Kidney (tissue), 14 donors: Measurements from ENCODE around the gene AUTS2. TPM values are rescaled to one million over a fixed set of nuclear protein-coding genes. Genes with fewer than 3 reads are reported as not detected.

Experiments
- DNase-seq, 5 donors: peaks; one replicate each; pipeline ENCODE4 v3.0.0-alpha.2; 2013 to 2020
- FAIRE-seq: peaks from 2 replicates; lab custom pipeline; 2012; peaks lifted over from hg19 to GRCh38; lab: Jason Lieb, UNC
- H3K27ac ChIP-seq, 2 donors: one replicate each; pipeline ENCODE4 v1.7.0; 2013; ENCODE audit warnings: low read depth in 2 of 2, low read length in 2 of 2, inconsistent platforms in 1 of 2
- H3K27me3 ChIP-seq: one replicate; pipeline ENCODE4 v1.7.1; 2013; ENCODE audit warnings: low read length, inconsistent platforms; ENCODE audit not compliant: control insufficient read depth, insufficient read depth
- H3K36me3 ChIP-seq, 3 donors: one replicate each; pipeline versions ENCODE4 v1.7.0 to v1.7.1; 2013; ENCODE audit warnings: low read length in 3 of 3, control low read depth in 1 of 3, inconsistent platforms in 1 of 3; ENCODE audit not compliant: insufficient read depth in 3 of 3, control insufficient read depth in 2 of 3
- H3K4me1 ChIP-seq, 3 donors: one replicate each; pipeline versions ENCODE4 v1.7.0 to v1.7.1; 2013; ENCODE audit warnings: low read length in 3 of 3, inconsistent platforms in 1 of 3, low read depth in 1 of 3; ENCODE audit not compliant: control insufficient read depth in 2 of 3, insufficient read depth in 2 of 3
- H3K4me3 ChIP-seq, 3 donors: one replicate each; pipeline versions ENCODE4 v1.7.0 to v1.8.1; 2013; ENCODE audit warnings: low read length in 3 of 3, control low read depth in 1 of 3, inconsistent platforms in 1 of 3
- H3K9ac ChIP-seq, 3 donors: one replicate each; pipeline versions ENCODE4 v1.7.0 to v1.7.1; 2013; ENCODE audit warnings: low read length in 3 of 3, control low read depth in 1 of 3, inconsistent platforms in 1 of 3
- H3K9me3 ChIP-seq, 3 donors: one replicate each; pipeline versions ENCODE4 v1.7.0 to v1.7.1; 2013; ENCODE audit warnings: low read length in 3 of 3, control low read depth in 1 of 3, inconsistent platforms in 1 of 3; ENCODE audit not compliant: control insufficient read depth in 2 of 3, insufficient read depth in 1 of 3
- CTCF ChIP-seq: IDR thresholded peaks from 3 replicates; pipeline ENCODE4 v1.5.1; 2012; ENCODE audit warnings: mild to moderate bottlenecking, moderate library complexity, borderline replicate concordance; ENCODE audit not compliant: insufficient read depth; ENCODE audit errors: extremely low read depth
- intact Hi-C: fragments of 100-400 bp; cut with DNase I; formaldehyde crosslinking; loops from one replicate; pipeline ENCODE4 v1.11.1; 2022
- polyA plus RNA-seq: library from polyadenylated mRNA; stranded (reverse); fragments of 350-450 nt; fragmentation: Illumina TruSeq; extraction: RNeasy Lipid Tissue Mini Kit (QIAGEN cat#74804); gene quantifications from one replicate; pipeline ENCODE4 v1.2.3, GENCODE V29; 2014; ENCODE audit warnings: low read depth, low replicate concordance; ENCODE audit not compliant: insufficient read depth
- total RNA-seq: library from RNA; stranded (reverse); fragmentation: NEBNext Ultra II Directional; extraction: Animal tissue kit (Norgen Biotek cat#: 25700); gene quantifications from one replicate; pipeline ENCODE4 v1.2.1, GENCODE V29; 2021
- donor health status: control.
- donor health status: control.
- donor health status: control.
- donor health status: control.
- donor health status: control.
- donor health status: DM: yes; HTN: yes; CAD: no.
- donor health status: Normal renal cell carcinoma (clear cell type).

Gene AUTS2
- total and polyA plus RNA-seq, 2 donors from 2014 or later: 5.2 to 33.8 TPM

- Histone ChIP-seq H3K27ac (no peak overlapping the region), H3K9me3 (no peaks in the 10 kb centered on the region), H3K27me3 (no peaks in the 10 kb centered on the region), H3K9ac (no peak overlapping the region), H3K4me1 (peaks cover 0 to 3% (median 2%) of the 10 kb centered on the region in 3 donors), H3K36me3 (no peaks in the 10 kb centered on the region), H3K4me3 (no peak overlapping the region)
- DNase-seq (no peak), FAIRE-seq (no peak)
- TF ChIP-seq CTCF: no peak
- intact Hi-C loops: no loop called here
Measured at GRCh38 chr7:70066844-70067243, 468.6 kb downstream of the AUTS2 start.

- Histone ChIP-seq H3K27me3 (no peaks in the 10 kb centered on the region), H3K9me3 (no peaks in the 10 kb centered on the region), H3K27ac (no peak overlapping the region), H3K9ac (no peak overlapping the region), H3K36me3 (no peaks in the 10 kb centered on the region), H3K4me3 (no peak overlapping the region), H3K4me1 (peaks cover 0 to 3% (median 2%) of the 10 kb centered on the region in 3 donors)
- no peak for FAIRE-seq
- intact Hi-C loops: no loop called here
- DNase-seq: no peak
- TF ChIP-seq CTCF: no peak
Measured at GRCh38 chr7:70068531-70068930, 470.3 kb downstream of the AUTS2 start.

GRCh38 chr7:70069977-70070376 lies 471.7 kb downstream of the AUTS2 start:
- no peaks in the 10 kb centered on the region for H3K36me3 ChIP-seq
- DNase-seq: no peak
- intact Hi-C loops: no loop called here
- no peak overlapping the region for H3K27ac ChIP-seq
- H3K9ac ChIP-seq: no peak overlapping the region
- FAIRE-seq: no peak
- H3K9me3 ChIP-seq: no peaks in the 10 kb centered on the region
- H3K4me3 ChIP-seq: no peak overlapping the region
- no peaks in the 10 kb centered on the region for H3K4me1 ChIP-seq
- no peak for TF ChIP-seq CTCF
- no peaks in the 10 kb centered on the region for H3K27me3 ChIP-seq

- Histone ChIP-seq H3K4me1 (no peaks in the 10 kb centered on the region), H3K27me3 (no peaks in the 10 kb centered on the region), H3K36me3 (no peaks in the 10 kb centered on the region), H3K27ac (no peak overlapping the region), H3K9me3 (no peaks in the 10 kb centered on the region), H3K9ac (no peak overlapping the region), H3K4me3 (no peak overlapping the region)
- no peak for DNase-seq
- intact Hi-C loops: no loop called here
- no peak for TF ChIP-seq CTCF
- FAIRE-seq: no peak
Measured at GRCh38 chr7:70071766-70072165, 473.5 kb downstream of the AUTS2 start.
